D721Med (cell line): ENCODE results near the gene DNTT.

Experiments used
- DNase-seq: peaks from one replicate; pipeline ENCODE4 v3.0.0; 2011; ENCODE audit warnings: low spot score; ENCODE audit not compliant: insufficient read length
- FAIRE-seq: peaks from 2 replicates; lab custom pipeline; 2011; peaks lifted over from hg19 to GRCh38; lab: Jason Lieb, UNC
- CTCF ChIP-seq: IDR thresholded peaks from 2 replicates; pipeline ENCODE4 v1.5.1; 2012; ENCODE audit warnings: mild to moderate bottlenecking, control low read depth; ENCODE audit not compliant: insufficient read depth; ENCODE audit errors: missing control alignments

The DNTT gene

DNA sequence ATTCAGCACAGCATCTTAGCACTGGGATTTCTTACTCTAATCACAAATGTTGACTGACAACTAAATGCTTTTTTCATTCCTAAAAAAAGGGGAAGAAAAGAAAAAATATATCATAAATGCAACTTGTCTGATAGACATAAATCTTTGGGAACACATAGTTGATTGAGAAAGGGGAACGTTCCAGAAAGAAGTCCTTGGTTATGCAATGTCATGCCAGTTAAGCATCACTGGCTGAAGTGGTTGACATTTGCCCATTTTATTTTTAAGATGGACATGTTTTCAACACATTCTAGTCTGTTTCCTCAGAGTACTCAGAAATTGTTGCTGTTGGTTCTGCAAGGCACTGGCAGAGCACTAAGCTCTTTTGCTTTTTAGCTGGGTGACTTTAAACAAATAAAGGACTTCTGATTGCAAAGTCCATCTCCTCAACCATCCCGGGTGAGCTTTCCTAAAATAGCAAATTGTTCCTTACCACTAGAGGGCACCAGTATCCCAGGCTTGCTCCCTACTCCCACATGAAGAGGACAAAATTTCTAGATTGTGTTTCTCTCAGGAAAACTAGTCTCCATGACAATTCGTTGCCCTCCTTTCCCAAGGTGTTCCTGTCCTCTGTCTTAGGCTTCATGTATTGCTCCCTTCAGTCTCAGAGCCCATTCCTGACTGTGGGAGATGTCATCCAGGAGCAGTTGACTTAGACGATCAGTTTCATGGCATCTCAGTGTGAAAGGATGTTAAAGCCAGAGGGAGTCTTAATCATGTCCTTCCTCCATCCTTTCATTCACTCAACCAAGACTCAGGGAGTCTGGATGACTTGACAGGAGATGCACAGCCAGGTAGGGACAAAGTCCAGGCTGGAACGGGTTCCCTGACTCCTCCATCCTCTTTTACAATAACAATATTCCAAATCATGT is 30.6 kb downstream of the DNTT start:
- no peak for FAIRE-seq
- peak; percentile 64 for TF ChIP-seq CTCF
- DNase-seq: peak; percentile 32

DNA sequence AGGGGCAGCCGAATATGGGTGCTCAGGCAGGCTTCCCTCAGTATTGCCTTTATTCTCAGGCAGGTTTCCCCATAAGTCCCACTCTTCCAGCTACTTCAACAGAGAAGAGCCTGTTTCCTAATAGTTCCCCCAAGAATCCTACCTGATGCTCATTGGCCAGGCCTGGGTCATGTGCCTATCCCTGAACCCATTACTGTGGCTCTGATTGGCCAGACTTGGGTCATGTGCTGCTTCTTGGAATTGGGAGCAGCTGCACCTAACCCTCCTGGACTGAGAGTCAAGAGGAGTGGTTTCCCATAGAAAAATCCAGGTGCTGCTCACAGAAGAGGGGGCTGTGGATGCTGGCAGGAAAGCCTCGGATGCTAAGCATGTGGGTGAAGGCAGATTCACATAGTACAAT is 32.9 kb downstream of the DNTT start:
- no peak for DNase-seq
- TF ChIP-seq CTCF: no peak
- FAIRE-seq: no peak

- DNase-seq (no peak), FAIRE-seq (no peak)
- no peak for TF ChIP-seq CTCF
Observed at GRCh38 chr10:96338279-96338925, 34.2 kb downstream of the DNTT start.

GRCh38 chr10:96339383-96339782 is 35.1 kb downstream of the DNTT start:
- TF ChIP-seq CTCF: no peak
- no peak for FAIRE-seq
- DNase-seq: no peak

DNA sequence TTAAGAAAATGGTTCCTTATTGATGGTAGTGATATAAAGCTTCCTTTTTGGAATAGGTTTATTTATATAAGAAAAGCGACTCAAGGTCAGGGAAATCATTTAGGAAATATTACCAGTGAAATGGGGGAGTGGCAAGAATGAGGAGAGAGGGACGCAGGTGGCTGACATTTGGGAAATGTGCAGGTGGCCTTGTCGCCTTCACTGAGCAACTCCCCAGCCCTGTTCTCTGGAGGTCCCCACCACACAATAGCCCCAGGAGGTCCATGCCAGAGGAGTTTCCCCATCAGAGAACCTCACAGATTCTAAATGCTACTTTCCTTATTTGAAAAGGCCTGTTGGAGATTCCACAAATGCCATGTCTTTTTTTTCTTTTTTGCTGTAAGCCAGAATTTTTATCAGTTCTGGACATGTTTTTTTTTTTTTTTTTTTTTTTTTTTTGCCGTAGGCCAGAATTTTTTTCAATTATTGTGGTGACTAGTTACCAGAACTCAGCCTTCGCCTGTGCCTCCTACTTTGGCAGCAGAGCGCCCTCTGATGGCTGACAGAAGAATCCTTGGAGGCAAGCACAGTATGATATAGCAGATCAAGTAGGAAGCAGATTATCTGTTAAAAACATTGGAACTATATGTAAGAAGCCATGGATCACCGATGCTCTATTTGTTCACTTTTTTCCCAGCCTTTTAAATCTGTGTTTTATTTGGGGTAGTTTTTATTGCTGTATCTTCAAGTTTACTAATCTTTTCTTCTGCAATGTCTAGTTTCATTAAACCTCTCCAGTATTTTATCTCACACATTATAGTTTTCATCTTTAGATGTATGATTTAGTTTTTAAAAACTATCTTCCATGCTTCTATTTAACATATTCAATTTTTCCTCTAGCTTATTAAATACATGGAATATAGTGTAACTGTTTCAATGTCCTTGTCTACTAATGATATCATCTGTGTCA is 36.0 kb downstream of the DNTT start:
- TF ChIP-seq CTCF: peak; percentile 76
- FAIRE-seq (peak; percentile 61), DNase-seq (peak; percentile 31)

DNA sequence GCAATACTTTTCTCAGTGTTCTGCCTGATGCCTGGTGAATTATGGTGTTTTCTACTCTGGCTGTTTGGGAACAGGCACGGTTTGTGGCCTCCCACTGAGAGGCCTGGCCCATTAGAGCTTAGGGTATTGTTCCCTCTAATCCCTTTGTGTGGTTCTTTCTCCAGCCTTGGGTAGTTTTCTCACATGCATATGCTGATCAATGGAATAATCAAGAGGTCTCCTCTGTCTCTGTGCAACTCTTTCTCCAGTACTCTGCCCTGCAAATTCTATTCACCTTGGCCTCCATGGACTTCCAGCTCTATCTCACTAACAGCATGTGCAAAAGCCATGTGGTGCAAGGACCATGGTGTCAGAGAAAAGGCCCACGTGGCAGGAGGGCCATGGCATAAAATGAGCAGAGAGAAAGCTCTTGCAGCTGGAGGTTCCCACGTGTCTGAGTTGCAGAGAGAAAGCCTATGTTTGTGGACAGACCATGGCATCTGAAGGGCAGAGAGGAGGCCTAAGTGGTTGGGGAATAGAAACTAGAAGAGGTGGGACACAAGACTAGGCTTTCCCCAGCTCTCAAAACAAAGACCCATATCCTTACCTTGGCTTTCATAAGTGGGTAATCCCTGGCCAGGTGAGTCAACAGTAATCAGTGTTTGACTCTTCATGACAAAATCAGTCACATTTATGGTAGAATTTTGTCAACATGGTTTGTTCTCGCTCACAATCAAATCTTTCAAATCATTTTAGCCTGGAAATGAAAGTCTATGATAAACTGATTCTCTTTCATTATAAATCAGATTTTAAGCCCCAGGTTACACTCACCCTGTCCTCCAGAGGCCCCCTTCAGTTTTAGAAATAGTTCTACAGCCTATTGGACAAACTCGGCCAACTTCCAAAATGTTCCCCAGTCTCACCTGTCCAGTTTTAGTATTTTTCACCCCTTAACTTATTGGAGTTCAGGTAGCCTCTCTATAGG is 37.3 kb downstream of the DNTT start:
- FAIRE-seq (no peak), DNase-seq (no peak)
- no peak for TF ChIP-seq CTCF
